A549 treated with CORT108297 at 1 μM for 4 hours (cell line): ENCODE measurements around the gene TMEM272. TPM values are rescaled to one million over a fixed set of nuclear protein-coding genes. Genes with fewer than 3 reads are reported as not detected.

Experiments used
- total RNA-seq: library from RNA; stranded (reverse); fragments of 200-300 nt; extraction: Qiagen RNA extraction; gene quantifications from 5 replicates; pipeline ENCODE4 v1.2.3, GENCODE V29; 2022

The TMEM272 gene, protein sequence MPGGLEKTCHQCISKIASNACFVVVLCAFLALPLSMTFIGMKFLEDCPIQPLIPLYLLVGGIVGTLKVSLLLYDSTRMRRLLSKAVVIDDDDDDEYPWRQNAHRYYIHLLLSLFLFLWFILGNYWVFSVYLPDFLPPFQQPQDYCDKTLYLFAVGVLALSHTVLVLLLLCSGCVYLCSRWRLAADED
- not detected in 5 replicates for total RNA-seq

DNA sequence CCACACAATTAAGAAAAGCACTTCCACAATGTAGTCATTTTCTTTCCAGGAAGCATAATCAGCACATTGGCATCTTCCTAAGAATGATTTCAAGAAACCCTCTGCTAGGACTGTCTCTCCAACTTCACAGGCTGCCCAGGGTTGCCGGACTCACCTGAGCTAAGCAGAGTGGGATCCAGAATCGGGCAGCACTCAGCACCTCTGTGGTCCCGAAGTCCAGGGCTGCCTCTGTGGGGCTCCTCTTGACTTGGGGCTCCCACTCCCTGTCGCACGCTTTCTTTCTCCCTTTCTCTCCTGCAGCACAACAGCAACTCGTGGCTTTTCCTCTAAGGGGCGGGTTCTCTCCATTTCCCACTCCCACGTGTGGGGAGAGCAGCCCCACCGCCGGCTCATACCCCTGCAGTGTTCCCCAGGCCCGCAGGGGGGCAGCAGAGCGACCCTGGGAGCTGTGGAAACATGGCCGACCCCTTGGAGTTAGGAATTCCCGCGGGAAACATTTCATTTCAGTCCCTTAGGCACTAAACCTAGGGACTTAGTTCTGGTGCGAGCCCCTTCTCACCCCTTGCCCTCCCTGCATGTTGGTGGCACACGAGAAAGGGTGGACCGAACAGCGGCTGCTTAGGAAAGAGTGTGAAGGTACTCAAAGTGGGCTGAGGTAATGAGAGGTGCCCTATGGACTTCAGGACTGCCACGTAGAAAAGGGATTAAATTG is at the start of gene TMEM272:
TMEM272 (minus strand) TSS at position 316 of the 712 bp plus-strand sequence. CDS start 6,647 bp downstream, outside the sequence.

DNA sequence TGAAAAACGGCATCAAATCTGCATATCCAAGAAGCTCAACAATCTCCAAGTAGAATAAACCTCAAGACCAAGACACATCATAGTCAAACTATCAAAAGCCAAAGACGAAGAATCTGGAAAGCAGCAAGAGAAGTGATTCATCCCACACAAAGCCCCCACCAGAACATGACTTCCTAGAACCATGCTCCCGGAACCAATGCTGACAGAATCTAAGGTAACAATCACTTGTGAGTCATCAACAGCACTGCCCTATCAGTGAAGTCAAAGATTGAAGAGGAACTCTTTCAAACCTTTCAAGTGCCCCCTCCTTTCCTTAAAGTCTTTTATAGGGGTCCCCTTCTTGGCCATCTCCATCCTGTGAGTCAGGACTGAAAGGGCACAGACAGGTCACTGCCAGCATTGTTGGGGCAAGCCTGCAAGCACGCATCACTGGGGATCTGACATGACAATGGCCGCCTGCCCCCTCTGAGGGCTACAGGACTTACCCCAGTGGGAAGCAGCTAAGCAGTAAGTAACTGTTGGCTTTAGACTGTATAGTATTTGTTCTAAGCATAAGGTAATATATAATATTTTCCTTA is 16.8 kb upstream of the TMEM272 start, which contains the start of gene CCDC70:
CCDC70 (plus strand) TSS at position 247 of the 578 bp plus-strand sequence. CDS start 3,443 bp downstream, outside the sequence.

GRCh38 chr13:51803422-51804294 is 41.3 kb downstream of the TMEM272 start, which contains the start of gene DHRS12:
Gene DHRS12, minus strand, starts transcription at chr13:51804163. Its CDS starts 4,504 bp downstream, at chr13:51799659.

Other genes with a start within 250 kb of the TMEM272 start
- gene DHRS12, start 41.0 kb downstream of the TMEM272 start, total RNA-seq, result 4.2 to 5.4 TPM (median 5.1 TPM) in 5 replicates
- gene CCDC70, start 16.8 kb upstream of the TMEM272 start, total RNA-seq, result not detected in 5 replicates
- 1.8 to 2.8 TPM (median 2.4 TPM) in 5 replicates for gene ATP7B, start 166.3 kb upstream of the TMEM272 start, total RNA-seq
- 6.1 to 11.3 TPM (median 7.8 TPM) in 5 replicates for gene ALG11, start 167.2 kb upstream of the TMEM272 start, total RNA-seq
- 5.8 to 8.7 TPM (median 6.9 TPM) in 5 replicates for gene UTP14C, start 179.5 kb upstream of the TMEM272 start, total RNA-seq